Suprapubic skin (tissue), 4 donors: ENCODE results near the gene CYP2W1.

Experiments used
- POLR2A ChIP-seq, 2 donors: fragments of 450-650 bp; IDR thresholded peaks; one replicate each; pipeline ENCODE4 v1.6.1; 2017; ENCODE audit warnings: antibody characterized with exemption in 2 of 2, mild to moderate bottlenecking in 2 of 2, moderate library complexity in 2 of 2
- POLR2AphosphoS5 ChIP-seq, 3 donors: sonication (generic); formaldehyde crosslinking; IDR thresholded peaks; one replicate each; pipeline ENCODE4 v1.6.1; 2017; ENCODE audit warnings: antibody characterized with exemption in 3 of 3
- TF ChIP-seq, protein P1 (sequence below), 2 donors: fragments of 200-600 bp in 1 of 2; fragments of 450-650 bp in 1 of 2; sonication (generic) in 1 of 2; IDR thresholded peaks; one replicate each; pipeline ENCODE4 v1.5.1; 2016 to 2019; ENCODE audit warnings: antibody characterized with exemption in 2 of 2, mild to moderate bottlenecking in 1 of 2, moderate library complexity in 1 of 2

DNA sequence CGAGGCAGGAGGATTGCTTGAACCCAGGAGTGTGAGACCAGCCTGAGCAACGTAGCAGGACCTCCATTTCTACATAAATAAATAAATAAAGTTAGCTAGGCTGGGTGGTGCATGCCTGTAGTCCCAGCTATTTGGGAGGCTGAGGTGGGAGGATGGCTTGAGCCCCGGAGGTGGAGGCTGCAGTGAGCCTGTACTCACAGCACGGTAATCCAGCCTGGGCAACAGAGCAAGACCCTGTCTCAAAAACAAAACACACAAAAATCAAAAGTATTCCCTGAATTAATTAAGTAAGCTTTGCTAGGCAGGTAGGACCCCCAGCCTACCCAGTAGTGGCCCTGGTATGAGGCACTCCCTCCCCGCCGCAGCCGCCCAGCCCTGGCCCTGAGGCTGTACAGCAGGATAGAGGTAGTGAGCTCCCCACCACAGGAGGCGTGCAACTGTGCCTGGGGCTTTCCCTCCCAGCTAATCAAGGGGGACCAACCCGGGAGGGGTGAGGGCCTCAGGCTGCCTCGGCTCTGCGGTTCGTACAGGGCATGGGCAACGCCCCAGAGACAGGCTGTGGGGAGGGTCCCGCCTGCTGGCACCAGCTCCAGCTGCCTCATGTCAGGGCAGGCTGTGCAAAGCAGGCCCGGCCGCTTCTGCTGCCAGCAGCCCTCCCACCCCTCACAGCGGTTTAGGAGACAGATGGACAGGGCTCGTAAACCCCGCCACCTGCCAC is 1.0 kb upstream of the CYP2W1 start:
- TF ChIP-seq, protein P1, sequence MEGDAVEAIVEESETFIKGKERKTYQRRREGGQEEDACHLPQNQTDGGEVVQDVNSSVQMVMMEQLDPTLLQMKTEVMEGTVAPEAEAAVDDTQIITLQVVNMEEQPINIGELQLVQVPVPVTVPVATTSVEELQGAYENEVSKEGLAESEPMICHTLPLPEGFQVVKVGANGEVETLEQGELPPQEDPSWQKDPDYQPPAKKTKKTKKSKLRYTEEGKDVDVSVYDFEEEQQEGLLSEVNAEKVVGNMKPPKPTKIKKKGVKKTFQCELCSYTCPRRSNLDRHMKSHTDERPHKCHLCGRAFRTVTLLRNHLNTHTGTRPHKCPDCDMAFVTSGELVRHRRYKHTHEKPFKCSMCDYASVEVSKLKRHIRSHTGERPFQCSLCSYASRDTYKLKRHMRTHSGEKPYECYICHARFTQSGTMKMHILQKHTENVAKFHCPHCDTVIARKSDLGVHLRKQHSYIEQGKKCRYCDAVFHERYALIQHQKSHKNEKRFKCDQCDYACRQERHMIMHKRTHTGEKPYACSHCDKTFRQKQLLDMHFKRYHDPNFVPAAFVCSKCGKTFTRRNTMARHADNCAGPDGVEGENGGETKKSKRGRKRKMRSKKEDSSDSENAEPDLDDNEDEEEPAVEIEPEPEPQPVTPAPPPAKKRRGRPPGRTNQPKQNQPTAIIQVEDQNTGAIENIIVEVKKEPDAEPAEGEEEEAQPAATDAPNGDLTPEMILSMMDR (IDR thresholded peaks at IDR 0.05), result no peak
- TF ChIP-seq POLR2AphosphoS5 (IDR thresholded peaks at IDR 0.05) (peak in 1 of 3 donors; percentile 44), POLR2A (IDR thresholded peaks at IDR 0.05) (no peak)
